Body of pancreas (tissue), 4 donors: ENCODE measurements around the gene ANTKMT. TPM values are rescaled to one million over a fixed set of nuclear protein-coding genes. Genes with fewer than 3 reads are reported as not detected.

Source experiments
- ATAC-seq: fragments of 150-250 bp; one replicate; pipeline ENCODE4 v1.9.1; 2016
- DNase-seq, 4 donors: peaks; one replicate each; pipeline ENCODE4 v3.0.0-alpha.2; 2019
- H3K27ac ChIP-seq, 4 donors: fragments of 200-600 bp; sonication (generic); 1 replicate in 3 of 4; 2 replicates in 1 of 4; pipeline versions ENCODE4 v1.5.1 to v1.6.1; 2016 to 2019; ENCODE audit warnings: mild to moderate bottlenecking in 1 of 4, mixed read lengths in 1 of 4, moderate library complexity in 1 of 4
- H3K27me3 ChIP-seq, 2 donors: fragments of 200-600 bp; sonication (generic); one replicate each; pipeline ENCODE4 v1.6.0; 2016; ENCODE audit warnings: mild to moderate bottlenecking in 1 of 2
- H3K36me3 ChIP-seq, 2 donors: fragments of 200-600 bp; sonication (generic); replicated peaks in 1 of 2; 2 replicates each; pipeline ENCODE4 v1.5.1; 2016; ENCODE audit warnings: low read depth in 2 of 2; ENCODE audit not compliant: insufficient read depth in 1 of 2
- H3K4me1 ChIP-seq: fragments of 200-600 bp; sonication (generic); one replicate; pipeline ENCODE4 v1.6.0; 2016
- H3K4me3 ChIP-seq, 2 donors: fragments of 200-600 bp; sonication (generic); 1 replicate in 1 of 2; 2 replicates in 1 of 2; pipeline ENCODE4 v1.5.1; 2016 to 2019
- H3K9me3 ChIP-seq, 3 donors: fragments of 200-600 bp; sonication (generic); 1 replicate in 2 of 3; 2 replicates in 1 of 3; pipeline ENCODE4 v1.5.1; 2016
- POLR2A ChIP-seq, 3 donors: fragments of 450-650 bp; IDR thresholded peaks; one replicate each; pipeline ENCODE4 v1.6.1; 2016; ENCODE audit warnings: antibody characterized with exemption in 3 of 3, mild to moderate bottlenecking in 2 of 3
- WGBS, 2 donors: methylation state at CpG; one replicate each; pipeline ENCODE4 v1.1.5; 2017; 5-methylcytosine and 5-hydroxymethylcytosine counted together
- intact Hi-C: fragments of 100-400 bp; cut with DNase I; formaldehyde crosslinking; loops from one replicate; pipeline ENCODE4 v1.15.1; 2023
- total RNA-seq, 2 donors: library from RNA; depleted of rRNA; stranded (reverse); fragments of >200 nt; gene quantifications; one replicate each; pipeline ENCODE4 v1.1.0, GENCODE V29; 2016
- TF ChIP-seq, protein P1 (sequence below), 7 experiments: fragments of 450-650 bp in 4 of 7; fragments of 200-600 bp in 3 of 7; sonication (generic) in 3 of 7; IDR thresholded peaks; one replicate each; pipeline ENCODE4 v1.5.1; 2016 to 2019; ENCODE audit warnings: antibody characterized with exemption in 7 of 7

The ANTKMT gene
- total RNA-seq, 2 donors from 2014 or later, result 71.6 to 189 TPM

DNA sequence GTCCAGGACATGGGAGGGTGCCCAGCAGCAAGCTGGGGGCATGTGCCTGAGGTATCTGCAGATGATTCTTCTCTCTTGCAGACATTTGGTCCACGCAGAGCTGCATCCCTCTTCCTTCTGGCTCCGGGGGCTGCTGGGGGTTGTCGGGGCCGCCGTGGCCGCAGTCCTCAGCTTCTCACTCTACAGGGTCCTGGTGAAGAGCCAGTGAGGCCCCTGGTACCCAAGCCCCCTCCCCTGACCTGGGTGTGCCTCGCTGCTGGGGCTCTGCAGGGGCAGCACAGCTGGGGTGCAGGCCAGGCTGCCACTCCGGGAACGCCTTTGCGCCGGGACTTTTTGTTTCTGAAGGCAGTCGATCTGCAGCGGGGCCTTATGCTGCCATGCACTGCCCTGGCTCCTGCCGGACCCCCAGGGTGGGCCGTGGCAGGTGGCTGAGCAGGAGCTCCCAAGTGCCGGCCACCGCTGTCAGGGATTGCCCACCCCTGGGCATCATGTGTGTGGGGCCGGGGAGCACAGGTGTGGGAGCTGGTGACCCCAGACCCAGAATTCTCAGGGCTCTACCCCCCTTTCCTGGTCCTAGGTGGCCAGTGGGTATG lies 47.5 kb upstream of the ANTKMT start:
- intact Hi-C loops, result no loop called here
- 95% methylated on average over 4 to 18 of the region's 18 CpGs for WGBS, 2 donors
- H3K27ac ChIP-seq, result no peak overlapping the region
- peaks cover 36% of the 10 kb centered on the region for H3K4me1 ChIP-seq
- no peaks in the 10 kb centered on the region for H3K9me3 ChIP-seq
- TF ChIP-seq POLR2A (IDR thresholded peaks at IDR 0.05), result no peak
- TF ChIP-seq, protein P1, sequence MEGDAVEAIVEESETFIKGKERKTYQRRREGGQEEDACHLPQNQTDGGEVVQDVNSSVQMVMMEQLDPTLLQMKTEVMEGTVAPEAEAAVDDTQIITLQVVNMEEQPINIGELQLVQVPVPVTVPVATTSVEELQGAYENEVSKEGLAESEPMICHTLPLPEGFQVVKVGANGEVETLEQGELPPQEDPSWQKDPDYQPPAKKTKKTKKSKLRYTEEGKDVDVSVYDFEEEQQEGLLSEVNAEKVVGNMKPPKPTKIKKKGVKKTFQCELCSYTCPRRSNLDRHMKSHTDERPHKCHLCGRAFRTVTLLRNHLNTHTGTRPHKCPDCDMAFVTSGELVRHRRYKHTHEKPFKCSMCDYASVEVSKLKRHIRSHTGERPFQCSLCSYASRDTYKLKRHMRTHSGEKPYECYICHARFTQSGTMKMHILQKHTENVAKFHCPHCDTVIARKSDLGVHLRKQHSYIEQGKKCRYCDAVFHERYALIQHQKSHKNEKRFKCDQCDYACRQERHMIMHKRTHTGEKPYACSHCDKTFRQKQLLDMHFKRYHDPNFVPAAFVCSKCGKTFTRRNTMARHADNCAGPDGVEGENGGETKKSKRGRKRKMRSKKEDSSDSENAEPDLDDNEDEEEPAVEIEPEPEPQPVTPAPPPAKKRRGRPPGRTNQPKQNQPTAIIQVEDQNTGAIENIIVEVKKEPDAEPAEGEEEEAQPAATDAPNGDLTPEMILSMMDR (IDR thresholded peaks at IDR 0.05), result no peak
- no peaks in the 10 kb centered on the region for H3K27me3 ChIP-seq
- no peak for ATAC-seq
- H3K4me3 ChIP-seq, result no peak overlapping the region
- DNase-seq, result no peak
- peaks cover 0 to 21% of the 10 kb centered on the region in 2 donors for H3K36me3 ChIP-seq

DNA sequence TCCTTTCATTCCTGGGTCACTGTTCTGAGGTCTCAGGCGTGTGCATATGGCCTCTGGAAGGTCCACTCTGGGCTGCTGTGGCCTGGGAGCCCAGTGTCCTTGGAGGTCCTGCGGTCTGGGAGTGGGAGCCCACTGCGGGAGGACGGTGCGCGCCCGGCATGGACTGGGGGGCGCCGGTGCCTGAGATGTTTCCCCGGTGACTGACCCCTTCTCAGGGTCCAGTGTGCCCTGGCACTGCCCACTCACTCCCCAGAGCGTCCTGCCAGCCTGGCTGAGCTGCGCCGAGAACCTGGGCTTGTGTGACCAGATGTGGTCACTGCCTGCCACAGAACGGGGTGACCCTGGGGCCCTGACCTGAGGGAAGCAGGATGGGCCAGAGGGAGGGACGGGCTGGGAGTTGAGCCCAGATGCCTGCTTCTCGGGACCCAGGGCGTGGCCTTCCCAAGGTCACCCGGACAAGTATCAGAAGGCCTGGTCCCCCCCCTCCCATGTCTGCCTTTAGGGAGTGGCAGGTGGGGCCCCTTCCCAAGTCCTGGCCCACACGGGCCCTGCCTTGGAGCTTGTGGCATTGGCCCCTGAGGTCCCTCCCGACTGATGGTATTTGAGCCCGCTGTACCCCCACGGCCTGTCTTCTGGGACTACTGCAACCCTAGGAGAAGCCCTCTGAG lies 46.6 kb upstream of the ANTKMT start:
- no peaks in the 10 kb centered on the region for H3K27me3 ChIP-seq
- intact Hi-C loops, result no loop called here
- H3K27ac ChIP-seq, result peak overlapping the region in 1 of 4 donors; percentile 12
- peaks cover 0 to 21% of the 10 kb centered on the region in 2 donors for H3K36me3 ChIP-seq
- no peak for DNase-seq
- no peak for ATAC-seq
- H3K9me3 ChIP-seq, result no peaks in the 10 kb centered on the region
- H3K4me3 ChIP-seq, result no peak overlapping the region
- TF ChIP-seq, protein P1 (IDR thresholded peaks at IDR 0.05), result no peak
- no peak for TF ChIP-seq POLR2A (IDR thresholded peaks at IDR 0.05)
- WGBS, 2 donors, result 40 to 63% methylated on average over 3 to 22 of the region's 22 CpGs
- peaks cover 34% of the 10 kb centered on the region for H3K4me1 ChIP-seq

GRCh38 chr16:674968-675883 lies 45.7 kb upstream of the ANTKMT start, which contains the start of gene RHBDL1:
RHBDL1 (plus strand) TSS chr16:675671; CDS start chr16:675791, 120 bp downstream.
- ATAC-seq (no peak), DNase-seq (peak in 2 of 4 donors; percentile 53 to 59)
- TF ChIP-seq POLR2A (IDR thresholded peaks at IDR 0.05), result no peak
- TF ChIP-seq, protein P1 (IDR thresholded peaks at IDR 0.05), result no peak
- H3K27me3 ChIP-seq, result no peaks in the 10 kb centered on the region
- peaks cover 0 to 19% of the 10 kb centered on the region in 2 donors for H3K36me3 ChIP-seq
- no peak within 1 kb of the TSS for H3K27ac ChIP-seq
- peaks cover 31% of the 10 kb centered on the region for H3K4me1 ChIP-seq
- H3K4me3 ChIP-seq, result no peak within 1 kb of the TSS
- H3K9me3 ChIP-seq, result no peaks in the 10 kb centered on the region
- 0 to 7% methylated on average over 6 to 71 of the region's 73 CpGs for WGBS, 2 donors
- intact Hi-C loops, result no loop called here

GRCh38 chr16:675884-676564 lies 44.9 kb upstream of the ANTKMT start:
- no peak overlapping the region for H3K27ac ChIP-seq
- TF ChIP-seq POLR2A (IDR thresholded peaks at IDR 0.05), result no peak
- TF ChIP-seq, protein P1 (IDR thresholded peaks at IDR 0.05), result no peak
- ATAC-seq (no peak), DNase-seq (no peak)
- 8 to 39% methylated on average over 4 to 25 of the region's 25 CpGs for WGBS, 2 donors
- no peaks in the 10 kb centered on the region for H3K27me3 ChIP-seq
- intact Hi-C loops, result no loop called here
- H3K36me3 ChIP-seq, result peaks cover 0 to 17% of the 10 kb centered on the region in 2 donors
- H3K9me3 ChIP-seq, result no peaks in the 10 kb centered on the region
- peaks cover 37% of the 10 kb centered on the region for H3K4me1 ChIP-seq
- no peak overlapping the region for H3K4me3 ChIP-seq
